ENCODE results near the gene ARL10. TPM values are rescaled to one million over a fixed set of nuclear protein-coding genes. Genes with fewer than 3 reads are reported as not detected.

The ARL10 gene
- total RNA-seq, 3 donors from 2014 or later = 2.1 to 12.2 (median 2.3) TPM

DNA sequence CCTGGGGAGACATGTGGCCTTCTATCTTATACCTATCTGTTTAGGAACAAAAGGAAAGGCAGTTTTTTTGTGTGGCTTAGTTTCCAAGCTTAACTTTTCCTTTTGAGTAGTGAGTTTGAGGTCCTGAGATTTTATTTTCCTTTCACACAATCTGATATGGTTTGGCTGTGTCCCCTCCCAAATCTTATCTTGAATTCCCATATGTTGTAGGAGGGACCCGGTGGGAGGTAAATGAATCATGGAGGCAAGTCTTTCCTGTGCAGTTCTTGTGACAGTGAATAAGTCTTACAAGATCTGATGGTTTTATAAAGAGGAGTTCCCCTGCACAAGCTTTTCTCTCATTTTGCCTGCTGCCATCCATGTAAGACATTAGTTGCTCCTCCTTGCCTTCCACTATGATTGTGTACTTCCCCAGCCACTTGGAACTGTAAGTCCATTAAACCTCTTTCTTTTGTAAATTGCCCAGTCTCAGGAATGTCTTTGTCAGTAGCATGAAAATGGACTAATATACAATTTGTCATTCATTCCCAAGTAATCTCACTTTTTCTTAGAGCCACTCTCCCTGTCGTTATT lies 55.8 kb downstream of the ARL10 start:
- H3K36me3 ChIP-seq (ENCODE audit: low read depth) = no peaks in the 10 kb centered on the region
- intact Hi-C loops (cut with DNase I, micrococcal nuclease) = no loop called here
- peaks cover 7% of the 10 kb centered on the region for H3K4me1 ChIP-seq (ENCODE audit: low read depth)
- H3K4me3 ChIP-seq = no peak overlapping the region
- H3K9me3 ChIP-seq = no peaks in the 10 kb centered on the region
- TF ChIP-seq, protein P1, sequence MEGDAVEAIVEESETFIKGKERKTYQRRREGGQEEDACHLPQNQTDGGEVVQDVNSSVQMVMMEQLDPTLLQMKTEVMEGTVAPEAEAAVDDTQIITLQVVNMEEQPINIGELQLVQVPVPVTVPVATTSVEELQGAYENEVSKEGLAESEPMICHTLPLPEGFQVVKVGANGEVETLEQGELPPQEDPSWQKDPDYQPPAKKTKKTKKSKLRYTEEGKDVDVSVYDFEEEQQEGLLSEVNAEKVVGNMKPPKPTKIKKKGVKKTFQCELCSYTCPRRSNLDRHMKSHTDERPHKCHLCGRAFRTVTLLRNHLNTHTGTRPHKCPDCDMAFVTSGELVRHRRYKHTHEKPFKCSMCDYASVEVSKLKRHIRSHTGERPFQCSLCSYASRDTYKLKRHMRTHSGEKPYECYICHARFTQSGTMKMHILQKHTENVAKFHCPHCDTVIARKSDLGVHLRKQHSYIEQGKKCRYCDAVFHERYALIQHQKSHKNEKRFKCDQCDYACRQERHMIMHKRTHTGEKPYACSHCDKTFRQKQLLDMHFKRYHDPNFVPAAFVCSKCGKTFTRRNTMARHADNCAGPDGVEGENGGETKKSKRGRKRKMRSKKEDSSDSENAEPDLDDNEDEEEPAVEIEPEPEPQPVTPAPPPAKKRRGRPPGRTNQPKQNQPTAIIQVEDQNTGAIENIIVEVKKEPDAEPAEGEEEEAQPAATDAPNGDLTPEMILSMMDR (IDR thresholded peaks at IDR 0.05) = no peak
- DNase-seq (no peak), ATAC-seq (no peak)

DNA sequence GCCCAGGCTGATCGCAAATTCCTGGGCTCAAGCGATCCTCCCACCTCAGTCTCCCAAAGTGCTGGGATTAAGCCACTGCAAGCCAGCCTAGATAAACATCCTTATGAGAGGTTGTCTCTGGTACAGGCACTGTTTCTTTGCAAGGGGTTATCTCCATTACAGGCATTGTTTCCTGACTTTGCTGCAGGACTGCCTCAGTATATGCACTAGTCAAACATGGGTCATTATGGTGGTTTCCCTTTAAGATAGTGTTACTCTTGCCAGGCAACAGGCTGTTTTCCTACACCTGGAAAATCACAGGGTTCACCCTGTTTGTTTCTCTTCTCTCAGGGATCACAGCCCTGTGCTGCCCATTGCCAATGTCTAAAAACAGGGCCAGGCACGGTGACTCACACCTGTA lies 58.9 kb downstream of the ARL10 start:
- no peak for DNase-seq
- ATAC-seq = peak; percentile 57
- no peaks in the 10 kb centered on the region for H3K9me3 ChIP-seq
- H3K36me3 ChIP-seq (ENCODE audit: low read depth) = no peaks in the 10 kb centered on the region
- TF ChIP-seq, protein P1 (IDR thresholded peaks at IDR 0.05) = no peak
- intact Hi-C loops (cut with DNase I, micrococcal nuclease) = no loop called here
- peaks cover 5% of the 10 kb centered on the region for H3K4me1 ChIP-seq (ENCODE audit: low read depth)
- H3K4me3 ChIP-seq = no peak overlapping the region

DNA sequence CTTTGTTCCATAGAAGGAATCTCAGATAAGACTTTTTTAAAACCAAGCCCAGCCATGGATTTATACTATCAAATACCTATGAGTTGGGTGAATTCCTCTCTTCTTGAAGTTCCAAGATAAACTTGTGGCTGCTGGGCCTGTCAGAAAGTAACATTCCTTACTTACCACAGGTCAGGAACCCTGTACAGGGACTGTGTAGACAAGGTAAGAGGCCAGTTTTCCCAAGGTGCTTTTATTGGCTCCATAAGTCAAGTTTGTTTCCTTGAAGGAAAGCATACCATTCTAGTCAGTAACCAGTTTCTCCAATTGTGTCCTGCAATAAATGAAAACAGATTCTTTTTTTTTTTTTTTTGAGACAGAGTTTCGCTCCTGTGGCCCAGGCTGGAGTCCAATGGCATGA lies 59.9 kb downstream of the ARL10 start:
- peaks cover 5% of the 10 kb centered on the region for H3K4me1 ChIP-seq (ENCODE audit: low read depth)
- DNase-seq = no peak
- H3K9me3 ChIP-seq = no peaks in the 10 kb centered on the region
- TF ChIP-seq, protein P1 (IDR thresholded peaks at IDR 0.05) = no peak
- peak; percentile 78 for ATAC-seq
- intact Hi-C loops (cut with DNase I, micrococcal nuclease) = no loop called here
- no peak overlapping the region for H3K4me3 ChIP-seq
- H3K36me3 ChIP-seq (ENCODE audit: low read depth) = no peaks in the 10 kb centered on the region

DNA sequence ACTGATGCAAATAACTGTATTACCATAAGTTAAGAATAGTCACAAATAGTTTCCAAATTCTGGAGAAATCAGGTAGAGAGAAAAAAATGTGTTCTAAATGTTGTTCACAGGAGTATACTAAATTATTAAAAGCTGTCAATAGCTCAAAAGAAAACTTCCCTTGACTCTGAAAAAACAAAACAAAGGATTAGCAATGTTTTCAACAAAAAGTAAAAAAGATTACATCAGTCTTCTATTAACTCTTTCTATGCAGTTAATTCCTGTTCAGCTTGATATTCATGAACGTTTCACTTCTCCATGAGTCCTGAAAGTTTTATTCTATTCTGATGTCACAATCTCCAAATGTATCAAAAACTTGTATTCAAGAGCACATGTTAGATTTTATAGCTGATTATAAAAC lies 60.5 kb downstream of the ARL10 start:
- ATAC-seq (no peak), DNase-seq (no peak)
- TF ChIP-seq, protein P1 (IDR thresholded peaks at IDR 0.05) = no peak
- intact Hi-C loops (cut with DNase I, micrococcal nuclease) = no loop called here
- H3K36me3 ChIP-seq (ENCODE audit: low read depth) = no peaks in the 10 kb centered on the region
- no peaks in the 10 kb centered on the region for H3K9me3 ChIP-seq
- H3K4me1 ChIP-seq (ENCODE audit: low read depth) = peaks cover 5% of the 10 kb centered on the region
- H3K4me3 ChIP-seq = no peak overlapping the region

DNA sequence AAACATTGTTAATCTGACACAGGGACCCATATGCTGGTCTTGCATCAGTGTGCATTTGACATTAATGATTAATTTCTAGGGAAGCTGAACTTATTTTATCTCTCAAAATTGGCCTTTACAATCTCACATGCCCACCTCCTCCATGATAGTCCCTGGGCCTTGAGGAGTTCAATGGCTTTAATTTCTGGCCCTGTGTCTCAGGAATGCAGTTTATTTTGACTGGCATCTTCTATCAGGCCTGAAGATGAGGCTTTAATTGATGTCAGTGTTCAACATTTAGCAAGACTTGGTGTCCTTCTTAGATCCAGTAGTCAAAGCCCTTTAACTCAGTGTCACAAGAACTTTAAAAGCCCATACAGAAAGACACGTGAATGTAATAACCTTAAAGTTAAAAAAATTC lies 61.6 kb downstream of the ARL10 start:
- ATAC-seq (no peak), DNase-seq (no peak)
- H3K4me3 ChIP-seq = no peak overlapping the region
- intact Hi-C loops (cut with DNase I, micrococcal nuclease) = no loop called here
- TF ChIP-seq, protein P1 (IDR thresholded peaks at IDR 0.05) = no peak
- H3K36me3 ChIP-seq (ENCODE audit: low read depth) = no peaks in the 10 kb centered on the region
- peaks cover 5% of the 10 kb centered on the region for H3K4me1 ChIP-seq (ENCODE audit: low read depth)
- no peaks in the 10 kb centered on the region for H3K9me3 ChIP-seq

DNA sequence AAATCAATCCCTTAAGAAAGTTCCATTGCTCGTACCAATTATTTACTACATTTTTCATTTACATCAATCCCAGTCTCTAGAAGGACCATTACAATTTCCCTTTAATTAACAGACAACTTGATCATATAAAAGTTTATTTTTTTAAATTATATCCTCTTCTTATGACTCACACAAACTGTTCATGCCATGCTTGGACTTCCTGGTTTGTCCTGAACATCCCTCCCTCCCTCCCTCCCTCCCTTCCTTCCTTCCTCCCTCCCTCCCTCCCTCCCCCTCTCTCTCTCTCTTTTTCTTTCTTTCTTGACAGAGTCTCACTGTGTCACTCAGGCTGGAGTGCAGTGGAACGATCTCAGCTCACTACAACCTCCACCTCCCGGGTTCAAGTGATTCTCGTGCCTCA lies 62.7 kb downstream of the ARL10 start:
- peak; percentile 80 for ATAC-seq

More for the DNA sequence above, 62.7 kb downstream of the ARL10 start:
- peak in 1 of 3 donors; percentile 41 for DNase-seq
- H3K4me3 ChIP-seq = no peak overlapping the region
- TF ChIP-seq, protein P1 (IDR thresholded peaks at IDR 0.05) = no peak
- H3K9me3 ChIP-seq = no peaks in the 10 kb centered on the region
- peaks cover 5% of the 10 kb centered on the region for H3K4me1 ChIP-seq (ENCODE audit: low read depth)
- H3K36me3 ChIP-seq (ENCODE audit: low read depth) = no peaks in the 10 kb centered on the region
- intact Hi-C loops (cut with DNase I, micrococcal nuclease) = no loop called here

Data from mucosa of descending colon (tissue), 3 donors.